Stomach (tissue), 4 donors: ENCODE results near the gene ATP2B2.

Source experiments
- CTCF ChIP-seq, 7 experiments: fragments of 450-650 bp in 4 of 7; fragments of 200-600 bp in 3 of 7; sonication (generic) in 3 of 7; IDR thresholded peaks; one replicate each; pipeline ENCODE4 v1.5.1; 2016 to 2019; ENCODE audit warnings: antibody characterized with exemption in 7 of 7, control low read depth in 2 of 7, mild to moderate bottlenecking in 1 of 7
- EP300 ChIP-seq: sonication (generic); formaldehyde crosslinking; IDR thresholded peaks from one replicate; pipeline ENCODE4 v1.6.1; 2017; ENCODE audit warnings: antibody characterized with exemption
- POLR2A ChIP-seq, 4 donors: fragments of 450-650 bp; IDR thresholded peaks; one replicate each; pipeline ENCODE4 v1.6.1; 2016; ENCODE audit warnings: antibody characterized with exemption in 4 of 4, control low read depth in 2 of 4, mild to moderate bottlenecking in 1 of 4, moderate library complexity in 1 of 4
- POLR2AphosphoS5 ChIP-seq, 3 donors: sonication (generic); formaldehyde crosslinking; IDR thresholded peaks; one replicate each; pipeline ENCODE4 v1.6.1; 2016; ENCODE audit warnings: antibody characterized with exemption in 3 of 3

- TF ChIP-seq CTCF (IDR thresholded peaks at IDR 0.05) (no peak), POLR2A (IDR thresholded peaks at IDR 0.05) (no peak), EP300 (no peak), POLR2AphosphoS5 (IDR thresholded peaks at IDR 0.05) (no peak)
Observed at GRCh38 chr3:10290481-10291176, 214.8 kb downstream of the ATP2B2 start.
